HCT116 (cell line): Measurements from ENCODE around the gene NFIC. TPM values are rescaled to one million over a fixed set of nuclear protein-coding genes. Genes with fewer than 3 reads are reported as not detected.

Source experiments
- ATAC-seq: fragments of 200-7000 bp; cut with Tn5 transposase; 2 replicates; pipeline ENCODE4 v1.9.1; 2020; ENCODE audit warnings: mild to moderate bottlenecking, moderate library complexity
- BruUV-seq: library from RNA; stranded (reverse); fragments of 400-500 nt; replicated peaks from 2 replicates; lab custom pipeline; 2021; lab: Mats Ljungman, UMichigan
- CTCF ChIA-PET: fragments of 300-600 bp; sonication (Branson Sonifier 250); formaldehyde crosslinking; loops from one replicate; lab custom pipeline; 2021; ENCODE audit warnings: antibody characterized with exemption; lab: Charles Lee
- POLR2A ChIA-PET: fragments of 300-600, 350-600 bp; sonication (Branson Sonifier 250); formaldehyde crosslinking; loops from one replicate; lab custom pipeline; 2021; ENCODE audit warnings: antibody characterized with exemption; lab: Charles Lee
- RAD21 ChIA-PET, 2 experiments: fragments of 300-600 bp; sonication (Branson Sonifier 250); formaldehyde crosslinking; loops; one replicate each; lab custom pipeline; 2023; ENCODE audit warnings: low total read pairs in 2 of 2; ENCODE audit not compliant: uncharacterized antibody in 2 of 2, unreplicated experiment in 2 of 2, low non-redundant PET in 1 of 2; lab: Charles Lee
- DNase-seq: peaks from one replicate; pipeline ENCODE4 v3.0.0-alpha.2; 2010; ENCODE audit warnings: low read depth, low spot score
- H2AFZ ChIP-seq: fragments of 200-600 bp; shearing (Covaris generic), sonication (generic); 2 replicates; pipeline ENCODE4 v1.6.1; 2017; ENCODE audit warnings: low read depth, mixed run types, mixed read lengths, antibody characterized with exemption, low read length; ENCODE audit not compliant: poor library complexity, severe bottlenecking
- H3K27ac ChIP-seq: 2 replicates; pipeline ENCODE4 v1.5.1; 2012; ENCODE audit warnings: low read depth, low read length
- H3K27me3 ChIP-seq: fragments of 200-600 bp; sonication (generic); 2 replicates; pipeline ENCODE4 v1.6.1; 2016; ENCODE audit warnings: mixed run types, low read length, mixed read lengths; ENCODE audit not compliant: insufficient read depth
- H3K36me3 ChIP-seq, 2 experiments: fragments of 200-500 bp in 1 of 2; fragments of 200-600 bp in 1 of 2; sonication (Bioruptor generic) in 1 of 2; sonication (generic) in 1 of 2; 2 replicates each; pipeline versions ENCODE4 v1.5.1 to v1.6.1; 2014 to 2016; ENCODE audit warnings: low read length in 2 of 2, inconsistent platforms in 1 of 2, mixed read lengths in 1 of 2, mixed run types in 1 of 2; ENCODE audit not compliant: insufficient read depth in 2 of 2, control insufficient read depth in 1 of 2
- H3K4me1 ChIP-seq, 2 experiments: fragments of 200-600 bp in 1 of 2; sonication (generic) in 1 of 2; 2 replicates each; pipeline versions ENCODE4 v1.5.1 to v1.6.1; 2012 to 2017; ENCODE audit warnings: low read length in 2 of 2, inconsistent platforms in 1 of 2, mild to moderate bottlenecking in 1 of 2, mixed read lengths in 1 of 2, mixed run types in 1 of 2, moderate library complexity in 1 of 2; ENCODE audit not compliant: insufficient read depth in 2 of 2, control insufficient read depth in 1 of 2
- H3K4me2 ChIP-seq: fragments of 200-600 bp; sonication (generic); 2 replicates; pipeline ENCODE4 v1.6.1; 2017; ENCODE audit warnings: mixed run types, low read length, mixed read lengths
- H3K4me3 ChIP-seq, 2 experiments: fragments of 200-600 bp in 1 of 2; sonication (generic) in 1 of 2; replicated peaks in 1 of 2; 2 replicates each; pipeline ENCODE4 v1.5.1; 2011 to 2016; ENCODE audit warnings: low read length in 2 of 2, control low read depth in 1 of 2, low read depth in 1 of 2, mild to moderate bottlenecking in 1 of 2, mixed read lengths in 1 of 2, mixed run types in 1 of 2
- H3K79me2 ChIP-seq: fragments of 200-600 bp; sonication (generic); 2 replicates; pipeline ENCODE4 v1.6.1; 2017; ENCODE audit warnings: mild to moderate bottlenecking, mixed run types, low read length, moderate library complexity, mixed read lengths; ENCODE audit not compliant: insufficient read depth
- H3K9ac ChIP-seq: fragments of 200-600 bp; sonication (generic); 2 replicates; pipeline ENCODE4 v1.6.1; 2016; ENCODE audit warnings: low read length, mixed read lengths
- H3K9me2 ChIP-seq: fragments of 200-600 bp; sonication (generic), shearing (Covaris generic); 2 replicates; pipeline ENCODE4 v1.6.1; 2017; ENCODE audit warnings: mixed run types, mild to moderate bottlenecking, moderate library complexity; ENCODE audit not compliant: insufficient read depth
- H3K9me3 ChIP-seq, 2 experiments: fragments of 200-500 bp in 1 of 2; fragments of 200-600 bp in 1 of 2; sonication (Bioruptor generic) in 1 of 2; sonication (generic) in 1 of 2; 2 replicates each; pipeline ENCODE4 v1.6.1; 2014 to 2017; ENCODE audit warnings: low read length in 2 of 2, mixed read lengths in 2 of 2, inconsistent platforms in 1 of 2, low read depth in 1 of 2, mild to moderate bottlenecking in 1 of 2, mixed run types in 1 of 2, moderate library complexity in 1 of 2; ENCODE audit not compliant: control insufficient read depth in 1 of 2, insufficient read depth in 1 of 2
- H4K20me1 ChIP-seq: fragments of 200-600 bp; sonication (generic), shearing (Covaris generic); 2 replicates; pipeline ENCODE4 v1.6.1; 2017; ENCODE audit warnings: mixed run types, mild to moderate bottlenecking, moderate library complexity; ENCODE audit not compliant: insufficient read depth
- CBX3 ChIP-seq: IDR thresholded peaks from 2 replicates; pipeline ENCODE4 v1.6.1; 2012; ENCODE audit warnings: low read depth
- EGR1 ChIP-seq: IDR thresholded peaks from 2 replicates; pipeline ENCODE4 v1.6.1; 2012; ENCODE audit warnings: low read depth
- ELF1 ChIP-seq: IDR thresholded peaks from 2 replicates; pipeline ENCODE4 v1.6.1; 2012; ENCODE audit warnings: low read depth, borderline replicate concordance
- FOSL1 ChIP-seq: IDR thresholded peaks from 2 replicates; pipeline ENCODE4 v1.6.1; 2012; ENCODE audit warnings: low read depth
- JUND ChIP-seq: IDR thresholded peaks from 2 replicates; pipeline ENCODE4 v1.6.1; 2012
- MAX ChIP-seq: IDR thresholded peaks from 2 replicates; pipeline ENCODE4 v1.6.1; 2012
- POLR2A ChIP-seq: IDR thresholded peaks from 2 replicates; pipeline ENCODE4 v1.7.0; 2011; ENCODE audit warnings: borderline replicate concordance; ENCODE audit not compliant: insufficient read depth, insufficient read length; ENCODE audit errors: extremely low read depth
- POLR2AphosphoS5 ChIP-seq: IDR thresholded peaks from 2 replicates; pipeline ENCODE4 v1.6.1; 2011; ENCODE audit warnings: mild to moderate bottlenecking, low read depth, low read length, moderate library complexity
- REST ChIP-seq: IDR thresholded peaks from 2 replicates; pipeline ENCODE4 v1.6.1; 2012; ENCODE audit warnings: low read depth
- SIN3A ChIP-seq: IDR thresholded peaks from 2 replicates; pipeline ENCODE4 v1.6.1; 2012; ENCODE audit warnings: low read depth
- SRF ChIP-seq: IDR thresholded peaks from 2 replicates; pipeline ENCODE4 v1.6.1; 2012; ENCODE audit warnings: low read depth
- YY1 ChIP-seq: IDR thresholded peaks from 2 replicates; pipeline ENCODE4 v1.6.1; 2011; ENCODE audit warnings: low read length, low read depth, moderate library complexity, mild to moderate bottlenecking; ENCODE audit not compliant: insufficient replicate concordance; ENCODE audit errors: extremely low read depth
- ZBTB33 ChIP-seq: IDR thresholded peaks from 2 replicates; pipeline ENCODE4 v1.6.1; 2011; ENCODE audit warnings: mild to moderate bottlenecking, low read length, moderate library complexity; ENCODE audit not compliant: insufficient replicate concordance; ENCODE audit errors: extremely low read depth
- ZFX ChIP-seq: fragments of 450-650 bp; IDR thresholded peaks from 2 replicates; pipeline ENCODE4 v1.6.1; 2017
- ZNF274 ChIP-seq: fragments of 200-500 bp; sonication (Bioruptor generic); IDR thresholded peaks from 2 replicates; pipeline ENCODE4 v1.6.1; 2014; ENCODE audit warnings: mild to moderate bottlenecking, low read depth, low read length, inconsistent platforms
- intact Hi-C: fragments of 100-400 bp; cut with micrococcal nuclease; formaldehyde crosslinking; loops from 2 replicates; pipeline ENCODE4 v1.10.0; 2022
- total RNA-seq: library from RNA; stranded (reverse); gene quantifications from one replicate; pipeline ENCODE4 v1.2.1, GENCODE V29; 2021; ENCODE audit not compliant: unreplicated experiment
- TF ChIP-seq, protein P1 (sequence below): IDR thresholded peaks from 2 replicates; pipeline ENCODE4 v1.6.1; 2012

NFIC gene
- total RNA-seq, 1 experiment from 2014 or later = 116 TPM

- peak overlapping the region; percentile 57 to 60 for H3K4me3 ChIP-seq
- peak overlapping the region; percentile 90 for H3K4me2 ChIP-seq
- CTCF ChIA-PET = no interaction called here
- no peak for ATAC-seq
- TF ChIP-seq REST (no peak), SRF (no peak), SIN3A (no peak), FOSL1 (no peak), ZFX (no peak), YY1 (no peak), ZBTB33 (no peak), CBX3 (no peak), MAX (no peak), JUND (no peak), EGR1 (no peak), POLR2AphosphoS5 (no peak), ZNF274 (no peak), ELF1 (no peak), POLR2A (no peak)
- TF ChIP-seq, protein P1, sequence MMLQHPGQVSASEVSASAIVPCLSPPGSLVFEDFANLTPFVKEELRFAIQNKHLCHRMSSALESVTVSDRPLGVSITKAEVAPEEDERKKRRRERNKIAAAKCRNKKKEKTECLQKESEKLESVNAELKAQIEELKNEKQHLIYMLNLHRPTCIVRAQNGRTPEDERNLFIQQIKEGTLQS = no peak
- POLR2A ChIA-PET = no interaction called here
- no peaks in the 10 kb centered on the region for H4K20me1 ChIP-seq
- H2AFZ ChIP-seq = no peak overlapping the region
- no TSS peak for BruUV-seq
- peak overlapping the region; percentile 71; the same call in 1 of the 2 replicates for H3K9ac ChIP-seq
- peaks cover 44% of the 10 kb centered on the region for H3K79me2 ChIP-seq
- no peak for DNase-seq
- peaks cover 3 to 16% of the 10 kb centered on the region in 2 experiments for H3K4me1 ChIP-seq
- H3K27me3 ChIP-seq = no peaks in the 10 kb centered on the region
- RAD21 ChIA-PET = no interaction called here
- peaks cover 6 to 27% of the 10 kb centered on the region in 2 experiments for H3K36me3 ChIP-seq
- peaks cover 0 to 2% of the 10 kb centered on the region in 2 experiments; a peak in 1 of 4 replicates for H3K9me3 ChIP-seq
- intact Hi-C loops = no loop called here
- no peaks in the 10 kb centered on the region for H3K9me2 ChIP-seq
- peak overlapping the region; percentile 86 for H3K27ac ChIP-seq
Observed at GRCh38 chr19:3433805-3434540, 67.6 kb downstream of the NFIC start.
